Colon (tissue), 2 donors: Measurements from ENCODE around the gene PWWP2A.
"Not testable (repeated sequence)": the region's sequence is repeated elsewhere in the genome, so short reads cannot be mapped to it uniquely, and the experiment has no call there.

ENCODE experiments used
- FAIRE-seq: peaks from 2 replicates; lab custom pipeline; 2012; peaks lifted over from hg19 to GRCh38; lab: Jason Lieb, UNC
- donor health status: control.
- donor health status: control.

The PWWP2A gene

GRCh38 chr5:160076997-160077396 lies 42.3 kb downstream of the PWWP2A start:
- FAIRE-seq, result no peak

GRCh38 chr5:160075073-160075472 lies 44.2 kb downstream of the PWWP2A start:
- no peak for FAIRE-seq

- no peak for FAIRE-seq
These were observed 47.3 kb downstream of the PWWP2A start for GRCh38 chr5:160071916-160072315.

DNA sequence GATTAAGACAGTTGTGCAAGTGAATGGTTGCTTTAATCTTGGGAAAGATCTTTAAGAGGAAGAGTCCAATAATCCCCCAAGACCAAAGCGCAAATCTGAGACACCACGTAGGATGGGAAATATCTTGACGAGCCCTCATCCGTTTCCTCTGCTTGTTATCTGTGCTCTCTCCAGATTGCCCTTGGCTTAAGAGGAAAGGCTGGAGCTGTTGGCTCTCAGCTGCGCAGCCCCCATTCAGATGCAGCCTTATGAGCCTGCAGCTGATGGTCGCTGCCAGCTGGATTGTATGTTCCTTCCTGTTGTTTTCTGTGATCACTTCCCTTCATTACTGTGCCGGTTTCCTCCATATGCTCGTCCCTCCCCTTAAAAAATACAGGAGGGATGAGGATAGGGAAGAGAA lies 47.7 kb downstream of the PWWP2A start:
- FAIRE-seq, result no peak

GRCh38 chr5:160069120-160069519 lies 50.1 kb downstream of the PWWP2A start:
- not testable (repeated sequence) for FAIRE-seq

DNA sequence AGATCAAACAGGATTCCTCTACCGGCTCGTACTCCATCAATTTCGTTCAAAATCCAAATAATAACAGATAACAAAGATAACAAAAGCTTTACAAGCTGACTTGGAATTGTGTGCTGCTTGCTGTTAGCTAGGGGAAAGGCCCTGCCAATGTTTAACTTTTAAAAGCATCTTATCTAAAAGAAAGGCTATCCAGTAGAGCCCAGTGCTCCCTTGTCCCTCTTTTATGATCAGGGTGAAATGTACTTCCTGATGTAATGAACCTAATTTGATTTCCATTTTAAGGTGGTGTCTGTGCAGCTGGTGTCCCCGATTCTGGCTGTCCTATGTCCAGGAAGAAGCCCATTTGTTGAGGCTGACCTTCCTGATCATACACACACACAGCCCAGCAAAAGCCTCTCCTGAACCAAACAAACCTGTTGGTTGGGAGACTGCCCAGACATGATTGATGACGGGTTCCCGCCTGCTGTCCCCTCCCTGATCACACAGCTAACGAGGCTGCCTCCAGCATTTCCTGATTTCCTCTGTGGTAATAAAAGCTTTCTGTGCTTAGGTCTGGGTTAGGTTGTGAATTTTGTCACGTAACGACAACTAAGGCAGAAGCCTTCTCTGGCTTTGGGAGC lies 54.1 kb downstream of the PWWP2A start:
- FAIRE-seq, result no peak

GRCh38 chr5:160064417-160064810 lies 54.8 kb downstream of the PWWP2A start:
- no peak for FAIRE-seq

GRCh38 chr5:160061770-160062169 lies 57.5 kb downstream of the PWWP2A start:
- FAIRE-seq, result no peak

GRCh38 chr5:160060001-160060400 lies 59.2 kb downstream of the PWWP2A start:
- FAIRE-seq, result no peak

GRCh38 chr5:160057256-160057655 lies 62.0 kb downstream of the PWWP2A start:
- FAIRE-seq, result no peak

DNA sequence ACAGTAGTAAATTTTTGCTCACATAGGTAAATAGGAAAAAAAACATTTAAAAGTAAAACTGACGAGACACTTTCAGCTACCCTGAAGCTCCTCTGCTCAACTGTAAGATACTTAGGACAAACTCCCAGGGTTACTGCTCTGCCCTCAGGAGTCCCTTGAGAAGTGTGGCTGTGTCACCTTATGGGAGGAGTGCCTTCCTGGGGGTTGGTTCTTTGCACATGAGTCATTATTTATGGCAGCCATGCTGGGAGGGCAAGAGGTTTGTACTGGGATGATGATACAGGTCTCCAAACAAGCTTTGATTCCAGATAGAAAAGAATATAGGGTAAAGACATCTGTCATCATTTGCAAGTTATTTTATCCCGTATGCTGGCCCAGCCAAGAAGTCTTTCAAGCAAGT lies 64.4 kb downstream of the PWWP2A start:
- FAIRE-seq, result no peak

DNA sequence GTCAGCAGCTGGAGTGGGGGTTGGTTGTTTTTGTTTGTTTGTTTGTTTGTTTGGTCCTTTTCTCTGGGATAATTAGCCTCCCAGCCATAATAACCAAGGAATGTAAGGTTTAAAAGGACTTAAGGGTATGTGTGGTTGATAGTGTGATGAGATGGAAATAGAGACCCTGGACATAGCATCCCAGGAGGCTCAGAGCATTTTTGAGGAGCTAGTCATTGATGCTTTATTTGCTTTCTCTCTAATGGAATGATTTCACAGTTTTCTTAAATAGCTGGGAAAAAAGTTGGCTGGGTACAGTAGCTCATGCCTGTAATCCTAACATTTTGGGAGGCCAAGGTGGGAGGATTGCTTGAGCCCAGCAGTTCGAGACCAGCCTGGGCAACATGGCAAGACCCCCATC lies 65.2 kb downstream of the PWWP2A start:
- FAIRE-seq, result no peak

- no peak for FAIRE-seq
These were observed 70.2 kb downstream of the PWWP2A start for GRCh38 chr5:160049099-160049498.

DNA sequence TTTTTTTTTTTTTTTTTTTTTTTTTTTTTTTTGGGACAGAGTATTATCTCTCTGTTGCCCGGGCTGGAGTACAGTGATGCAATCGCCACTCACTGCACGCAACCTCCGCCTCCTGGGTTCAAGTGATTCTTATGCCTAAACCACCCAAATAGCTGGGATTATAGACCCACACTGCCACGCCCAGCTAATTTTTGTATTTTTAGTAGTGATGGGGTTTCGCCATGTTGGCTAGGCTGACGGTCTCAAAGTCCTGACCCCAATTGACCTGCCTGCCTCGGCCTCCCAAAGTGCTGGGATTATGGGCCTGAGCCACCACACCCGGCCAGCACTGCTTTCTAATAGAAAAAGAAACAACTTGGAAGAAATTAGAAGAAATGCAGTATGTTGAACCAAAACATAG lies 71.1 kb downstream of the PWWP2A start:
- no peak for FAIRE-seq

DNA sequence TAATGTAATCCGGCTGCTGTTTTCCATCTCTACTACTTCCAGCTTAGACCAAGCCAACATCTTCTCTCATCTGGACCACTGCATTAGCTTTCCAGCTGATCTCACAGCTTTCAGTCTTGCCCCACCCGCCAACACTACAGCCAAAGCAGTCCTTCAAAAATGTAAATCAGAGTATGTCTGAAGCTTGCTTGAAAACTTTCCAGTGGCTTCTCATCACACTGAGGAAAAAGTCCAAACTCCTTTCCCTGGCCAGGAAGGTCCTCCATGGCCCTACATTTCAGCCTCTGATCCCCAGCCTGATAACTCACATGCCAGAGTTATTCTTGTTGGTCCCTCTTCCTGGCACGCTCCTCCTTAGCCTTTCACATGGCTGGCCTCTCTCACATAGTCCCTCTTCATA lies 71.8 kb downstream of the PWWP2A start:
- FAIRE-seq, result no peak

DNA sequence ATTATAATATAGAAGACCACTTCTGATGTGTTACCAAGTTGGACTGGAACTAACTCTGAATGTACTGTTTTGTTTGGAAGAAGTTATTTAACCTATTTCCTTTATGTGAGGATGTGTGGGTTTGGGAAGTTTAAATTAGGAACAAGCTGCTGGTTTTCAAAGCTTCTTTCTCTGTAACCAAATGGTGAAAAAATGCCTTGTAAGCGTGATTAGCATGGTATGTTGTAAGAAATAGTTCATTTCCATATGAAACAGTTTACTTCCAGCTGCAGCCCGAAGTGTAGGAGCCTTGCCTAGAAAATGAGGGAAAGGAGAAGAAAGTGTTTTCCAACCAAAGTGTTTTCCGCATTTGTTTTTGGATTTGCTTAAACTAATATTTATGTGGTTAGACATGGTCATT lies 74.3 kb downstream of the PWWP2A start:
- FAIRE-seq, result no peak

DNA sequence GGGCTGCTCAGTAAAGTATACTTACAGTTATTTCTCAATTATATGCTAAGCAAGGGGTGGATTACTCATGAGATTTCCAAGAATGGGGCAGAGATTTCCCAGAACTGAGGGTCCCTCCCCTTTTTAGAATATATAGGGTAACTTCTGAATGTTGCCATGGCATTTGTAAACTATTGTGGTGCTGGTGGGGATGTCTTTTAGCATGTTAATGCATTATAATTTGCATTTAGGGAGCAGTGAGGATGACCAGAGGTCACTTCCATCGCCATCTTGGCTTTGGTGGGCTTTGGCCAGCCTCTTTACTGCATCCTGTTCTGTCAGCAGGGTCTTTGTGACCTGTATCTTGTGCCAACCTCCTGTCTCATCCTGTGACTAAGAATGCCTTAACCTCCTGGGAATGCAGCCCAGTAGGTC lies 74.9 kb downstream of the PWWP2A start:
- FAIRE-seq, result no peak

- no peak for FAIRE-seq
These were observed 76.6 kb downstream of the PWWP2A start for GRCh38 chr5:160042671-160043070.
